GM21367 (cell line): ENCODE results near the gene GPR15LG.

ENCODE experiments used
- ATAC-seq: cut with Tn5 transposase; IDR thresholded peaks from one replicate; pipeline ENCODE4 v1.9.1; 2021; ENCODE audit not compliant: unreplicated experiment

GPR15LG gene

GRCh38 chr10:84213076-84213475, 39.5 kb downstream of the GPR15LG start:
- ATAC-seq, result no peak

GRCh38 chr10:84214046-84214572, 40.5 kb downstream of the GPR15LG start:
- no peak for ATAC-seq

- peak; percentile 97 for ATAC-seq
Observed at GRCh38 chr10:84214612-84215235, 41.1 kb downstream of the GPR15LG start.

GRCh38 chr10:84216834-84217233, 43.2 kb downstream of the GPR15LG start:
- ATAC-seq, result no peak

- no peak for ATAC-seq
Observed at GRCh38 chr10:84217746-84218145, 44.1 kb downstream of the GPR15LG start.

GRCh38 chr10:84221916-84222315, 48.3 kb downstream of the GPR15LG start:
- no peak for ATAC-seq

- ATAC-seq, result no peak
Observed at GRCh38 chr10:84224411-84225028, 50.9 kb downstream of the GPR15LG start.

GRCh38 chr10:84225427-84226173, 52.0 kb downstream of the GPR15LG start, which contains the start of gene LRIT2:
LRIT2 (minus strand) TSS chr10:84225544; CDS start chr10:84225520, 24 bp downstream.
- no peak for ATAC-seq

GRCh38 chr10:84226616-84227015, 53.0 kb downstream of the GPR15LG start:
- ATAC-seq, result no peak

GRCh38 chr10:84227810-84228209, 54.2 kb downstream of the GPR15LG start:
- no peak for ATAC-seq

- no peak for ATAC-seq
Observed at GRCh38 chr10:84230359-84230758, 56.8 kb downstream of the GPR15LG start.

GRCh38 chr10:84232376-84232775, 58.8 kb downstream of the GPR15LG start:
- ATAC-seq, result no peak

GRCh38 chr10:84233940-84234339, 60.3 kb downstream of the GPR15LG start:
- ATAC-seq, result no peak

GRCh38 chr10:84234479-84234878, 60.9 kb downstream of the GPR15LG start:
- no peak for ATAC-seq
